A549 (cell line): Measurements from ENCODE around the gene CMTR1. TPM values are rescaled to one million over a fixed set of nuclear protein-coding genes. Genes with fewer than 3 reads are reported as not detected.

Source experiments
- ATAC-seq, 2 experiments: fragments of 200-7000 bp in 1 of 2; fragments of >200 bp in 1 of 2; cut with Nextera tagmentation in 1 of 2; cut with Tn5 transposase in 1 of 2; 3 replicates each; pipeline versions ENCODE4 v1.8.0 to v1.9.1; 2018 to 2020; ENCODE audit warnings: mild to moderate bottlenecking in 1 of 2, moderate library complexity in 1 of 2
- CTCF ChIA-PET: fragments of 300-600 bp; sonication (Branson Sonifier 250); formaldehyde crosslinking; extraction: SDS; loops from one replicate; lab custom pipeline; 2021; ENCODE audit warnings: antibody characterized with exemption, inconsistent platforms; lab: Yijun Ruan, JAX
- POLR2A ChIA-PET: fragments of 350-600 bp; formaldehyde crosslinking; extraction: SDS; loops from one replicate; lab custom pipeline; 2021; ENCODE audit warnings: antibody characterized with exemption, inconsistent platforms; lab: Yijun Ruan, JAX
- DNase-seq, 2 experiments: peaks; one replicate each; pipeline versions ENCODE4 v3.0.0 to v3.0.0-alpha.2; 2011 to 2016; ENCODE audit warnings: low read depth in 1 of 2, low spot score in 1 of 2
- FAIRE-seq: peaks from 2 replicates; lab custom pipeline; 2011; peaks lifted over from hg19 to GRCh38; lab: Jason Lieb, UNC
- H3K27ac ChIP-seq, 2 experiments: fragments of >200 bp; sonication (Bioruptor Twin); formaldehyde crosslinking; 3 replicates each; pipeline ENCODE4 v1.5.1; 2016 to 2017
- H3K4me1 ChIP-seq: fragments of >200 bp; sonication (Bioruptor Twin); formaldehyde crosslinking; 3 replicates; pipeline ENCODE4 v1.6.1; 2016
- H3K4me2 ChIP-seq: fragments of >200 bp; sonication (Bioruptor Twin); formaldehyde crosslinking; 3 replicates; pipeline ENCODE4 v1.6.1; 2016
- H3K4me3 ChIP-seq: fragments of >200 bp; sonication (Bioruptor Twin); formaldehyde crosslinking; 3 replicates; pipeline ENCODE4 v1.5.1; 2016
- H3K9me3 ChIP-seq: fragments of >200 bp; sonication (Bioruptor Twin); formaldehyde crosslinking; 3 replicates; pipeline ENCODE4 v1.6.1; 2016
- BCL3 ChIP-seq: fragments of >200 bp; sonication (Bioruptor Twin); formaldehyde crosslinking; IDR thresholded peaks from 3 replicates; pipeline ENCODE4 v1.6.1; 2016
- BHLHE40 ChIP-seq: IDR thresholded peaks from 2 replicates; pipeline ENCODE4 v1.6.1; 2012; ENCODE audit warnings: low read depth, low read length, inconsistent platforms
- CBX2 ChIP-seq: fragments of 200-600 bp; sonication (generic); IDR thresholded peaks from 2 replicates; pipeline ENCODE4 v1.6.1; 2016; ENCODE audit warnings: low read depth, mild to moderate bottlenecking, borderline replicate concordance
- CEBPB ChIP-seq, 2 experiments: fragments of >200 bp in 1 of 2; sonication (Bioruptor Twin) in 1 of 2; formaldehyde crosslinking in 1 of 2; IDR thresholded peaks; 2 replicates each; pipeline ENCODE4 v1.6.1; 2012 to 2016
- CHD4 ChIP-seq: fragments of 200-600 bp; sonication (generic); IDR thresholded peaks from 2 replicates; pipeline ENCODE4 v1.6.1; 2016; ENCODE audit warnings: antibody characterized with exemption, mild to moderate bottlenecking, borderline replicate concordance
- CTCF ChIP-seq: fragments of >200 bp; sonication (Bioruptor Twin); formaldehyde crosslinking; IDR thresholded peaks from 3 replicates; pipeline ENCODE4 v1.5.1; 2016
- E2F6 ChIP-seq: IDR thresholded peaks from 2 replicates; pipeline ENCODE4 v1.6.1; 2012; ENCODE audit warnings: low read depth, borderline replicate concordance
- EP300 ChIP-seq, 2 experiments: fragments of >200 bp; sonication (Bioruptor Twin); formaldehyde crosslinking; IDR thresholded peaks; 2 replicates in 1 of 2; 3 replicates in 1 of 2; pipeline ENCODE4 v1.6.1; 2016 to 2017
- FOSL2 ChIP-seq, 2 experiments: fragments of 450-650 bp in 1 of 2; fragments of >200 bp in 1 of 2; sonication (Bioruptor Twin) in 1 of 2; formaldehyde crosslinking; IDR thresholded peaks; 2 replicates each; pipeline versions ENCODE4 v1.5.0 to v1.6.1; 2016 to 2020; ENCODE audit warnings: mild to moderate bottlenecking in 1 of 2, moderate library complexity in 1 of 2
- GATA3 ChIP-seq: IDR thresholded peaks from 2 replicates; pipeline ENCODE4 v1.6.1; 2012; ENCODE audit warnings: borderline replicate concordance
- HDAC2 ChIP-seq: fragments of 200-600 bp; sonication (generic); IDR thresholded peaks from 2 replicates; pipeline ENCODE4 v1.6.1; 2016
- HEYL ChIP-seq: fragments of 250-450 bp; sonication (Bioruptor Pico); IDR thresholded peaks from 2 replicates; pipeline ENCODE4 v1.8.0; 2021; ENCODE audit warnings: mild to moderate bottlenecking, moderate library complexity
- HOXB13 ChIP-seq: fragments of 250-450 bp; sonication (Bioruptor Pico); IDR thresholded peaks from 2 replicates; pipeline ENCODE4 v1.5.0; 2020; ENCODE audit warnings: low read depth, mild to moderate bottlenecking, moderate library complexity
- JUN ChIP-seq, 2 experiments: fragments of >200 bp; sonication (Bioruptor Twin); formaldehyde crosslinking; IDR thresholded peaks; 2 replicates in 1 of 2; 3 replicates in 1 of 2; pipeline ENCODE4 v1.6.1; 2016 to 2017
- NFE2L2 ChIP-seq: fragments of 150-350 bp; conservative IDR thresholded peaks from 2 replicates; pipeline ENCODE4 v1.6.1; 2014; ENCODE audit warnings: low read length
- RNF2 ChIP-seq: fragments of 200-600 bp; sonication (generic); IDR thresholded peaks from 2 replicates; pipeline ENCODE4 v1.6.1; 2016; ENCODE audit warnings: low read depth, mild to moderate bottlenecking, antibody characterized with exemption, moderate library complexity, borderline replicate concordance
- ZSCAN20 ChIP-seq: fragments of 250-450 bp; sonication (Bioruptor Pico); IDR thresholded peaks from 2 replicates; pipeline ENCODE4 v1.8.0; 2022; ENCODE audit warnings: mild to moderate bottlenecking, moderate library complexity
- WGBS: methylation state at CpG from one replicate; pipeline ENCODE4 v1.1.6; 2017; ENCODE audit errors: missing lambda C conversion rate; 5-methylcytosine and 5-hydroxymethylcytosine counted together
- polyA plus RNA-seq, 4 experiments: library from polyadenylated mRNA; depleted of rRNA in 3 of 4; stranded (reverse); fragments of >200 nt; fragmentation: RNase III in 1 of 4; extraction: RNeasy Plus Mini Kit Qiagen cat#74134 plus additional on column Dnase treatment in 1 of 4; gene quantifications; 2 replicates in 3 of 4; 3 replicates in 1 of 4; pipeline ENCODE4 v1.2.3, GENCODE V29; 2011 to 2017

The CMTR1 gene
- polyA plus RNA-seq, 2 of the 4 experiments (the other 2 are of a cell fraction) = 17.0 to 17.8 TPM

GRCh38 chr6:37521674-37522073, 88.7 kb downstream of the CMTR1 start (continued):
- TF ChIP-seq HEYL (CRISPR knock-in tag) = no peak
- no peak for TF ChIP-seq CBX2
- no peak for TF ChIP-seq EP300 (IDR thresholded peaks at IDR 0.05)
- no peak for TF ChIP-seq RNF2
- TF ChIP-seq HDAC2 = no peak
- no peak for TF ChIP-seq GATA3
- TF ChIP-seq E2F6 = no peak

- FAIRE-seq (no peak), ATAC-seq (no peak)
Measured at GRCh38 chr6:37522836-37523235, 89.8 kb downstream of the CMTR1 start.

GRCh38 chr6:37523412-37523811, 90.4 kb downstream of the CMTR1 start:
- Histone ChIP-seq H3K4me1 (peaks cover 15% of the 10 kb centered on the region), H3K4me3 (no peak overlapping the region), H3K27ac (no peak overlapping the region), H3K4me2 (peak overlapping the region; percentile 65; the same call in 1 of the 3 replicates), H3K9me3 (no peaks in the 10 kb centered on the region)
- POLR2A ChIA-PET = no interaction called here
- TF ChIP-seq NFE2L2 = no peak
- no peak for TF ChIP-seq HOXB13 (CRISPR knock-in tag)
- TF ChIP-seq GATA3 = no peak
- TF ChIP-seq JUN (IDR thresholded peaks at IDR 0.05) = no peak
- ATAC-seq = no peak
- WGBS = 84% methylated on average over 7 of the region's 7 CpGs
- no peak for DNase-seq
- FAIRE-seq = no peak
- CTCF ChIA-PET = interaction anchor here (0.9 to 1.6 kb wide), 3 partner anchors 15 to 22 kb away, joined by 3 to 5 read pairs (median 4); no protein-coding TSS in a partner anchor

More at GRCh38 chr6:37522836-37523235, 89.8 kb downstream of the CMTR1 start:
- 88% methylated on average over 3 of the region's 3 CpGs for WGBS
- TF ChIP-seq CEBPB (IDR thresholded peaks at IDR 0.05) = no peak
- no peak for TF ChIP-seq BHLHE40
- TF ChIP-seq CTCF = no peak
- no peak for TF ChIP-seq CHD4
- no peak for TF ChIP-seq ZSCAN20 (CRISPR knock-in tag)
- no peak for TF ChIP-seq FOSL2 (IDR thresholded peaks at IDR 0.05)
- TF ChIP-seq FOSL2 (CRISPR knock-in tag; IDR thresholded peaks at IDR 0.05) = no peak
- POLR2A ChIA-PET = no interaction called here
- CTCF ChIA-PET = interaction anchor here (1.5 kb wide), 1 partner anchor 16 kb away, joined by 4 read pairs; no protein-coding TSS in a partner anchor
- Histone ChIP-seq H3K27ac (no peak overlapping the region), H3K9me3 (no peaks in the 10 kb centered on the region), H3K4me2 (no peak overlapping the region), H3K4me3 (no peak overlapping the region), H3K4me1 (peaks cover 15% of the 10 kb centered on the region)
- DNase-seq = no peak

GRCh38 chr6:37524025-37524969, 91.3 kb downstream of the CMTR1 start:
- WGBS = 22% methylated on average over 18 of the region's 19 CpGs
- peak; percentile 31 to 57; a peak in 3 of 6 replicates for ATAC-seq
- H3K27ac ChIP-seq = peak overlapping the region; percentile 21 to 50; a peak in 2 of 6 replicates
- ChIA-PET POLR2A (no interaction called here), CTCF (interaction anchor here (0.9 to 1.6 kb wide), 2 partner anchors 14 to 23 kb away, joined by 3 to 5 read pairs; no protein-coding TSS in a partner anchor)
- no peak for FAIRE-seq
- TF ChIP-seq BCL3 = no peak
- H3K4me3 ChIP-seq = no peak overlapping the region
- no peak for DNase-seq
- H3K4me1 ChIP-seq = peaks cover 15% of the 10 kb centered on the region
- H3K4me2 ChIP-seq = peak overlapping the region; percentile 65
- no peaks in the 10 kb centered on the region for H3K9me3 ChIP-seq
